DND-41 (cell line): ENCODE measurements around the gene STOX2.

Experiments used
- CTCF ChIP-seq: IDR thresholded peaks from 2 replicates; pipeline ENCODE4 v1.5.1; 2012; ENCODE audit warnings: borderline replicate concordance, low read length, moderate library complexity, mild to moderate bottlenecking; ENCODE audit not compliant: poor library complexity, severe bottlenecking; ENCODE audit errors: extremely low read depth
- EZH2 ChIP-seq: IDR thresholded peaks from 3 replicates; pipeline ENCODE4 v1.6.1; 2012; ENCODE audit warnings: borderline replicate concordance, low read depth, mild to moderate bottlenecking, moderate library complexity, low read length, inconsistent platforms; ENCODE audit not compliant: severe bottlenecking

GRCh38 chr4:183926950-183927349 is 21.8 kb downstream of the STOX2 start:
- TF ChIP-seq CTCF, result no peak
- TF ChIP-seq EZH2, result no peak
